Parathyroid adenoma (tissue), 2 donors: ENCODE results near the gene ARFGEF2.

ENCODE experiments used
- H2AFZ ChIP-seq: fragments of 300-600 bp; sonication (generic); one replicate; pipeline ENCODE4 v1.7.0; 2017; ENCODE audit warnings: antibody characterized with exemption, mild to moderate bottlenecking
- H3K27ac ChIP-seq: fragments of 300-600 bp; sonication (generic); one replicate; pipeline ENCODE4 v1.7.0; 2017
- H3K27me3 ChIP-seq: fragments of 300-600 bp; sonication (generic); one replicate; pipeline ENCODE4 v1.7.0; 2017; ENCODE audit warnings: low read length; ENCODE audit not compliant: control insufficient read depth, insufficient read depth
- H3K36me3 ChIP-seq: fragments of 300-600 bp; sonication (generic); one replicate; pipeline ENCODE4 v1.7.0; 2017; ENCODE audit warnings: low read length; ENCODE audit not compliant: control insufficient read depth, insufficient read depth
- H3K4me1 ChIP-seq: fragments of 300-600 bp; sonication (generic); one replicate; pipeline ENCODE4 v1.7.0; 2017; ENCODE audit warnings: control low read depth
- H3K4me2 ChIP-seq: fragments of 300-600 bp; sonication (generic); one replicate; pipeline ENCODE4 v1.7.0; 2017; ENCODE audit warnings: low read length
- H3K4me3 ChIP-seq: fragments of 300-600 bp; sonication (generic); one replicate; pipeline ENCODE4 v1.7.0; 2017; ENCODE audit warnings: low read depth, low read length
- H3K79me2 ChIP-seq: fragments of 300-600 bp; sonication (generic); one replicate; pipeline ENCODE4 v1.7.0; 2017; ENCODE audit warnings: control low read depth
- H3K9ac ChIP-seq: fragments of 300-600 bp; sonication (generic); one replicate; pipeline ENCODE4 v1.7.0; 2017; ENCODE audit warnings: mild to moderate bottlenecking
- H3K9me3 ChIP-seq: fragments of 300-600 bp; sonication (generic); one replicate; pipeline ENCODE4 v1.7.0; 2017; ENCODE audit warnings: low read length; ENCODE audit not compliant: control insufficient read depth
- TF ChIP-seq, protein P1 (sequence below): fragments of 300-600 bp; sonication (generic); IDR thresholded peaks from one replicate; pipeline ENCODE4 v1.7.0; 2017; ENCODE audit warnings: antibody characterized with exemption, mild to moderate bottlenecking
- donor health status: primary hyperparathyroidism.

The ARFGEF2 gene

DNA sequence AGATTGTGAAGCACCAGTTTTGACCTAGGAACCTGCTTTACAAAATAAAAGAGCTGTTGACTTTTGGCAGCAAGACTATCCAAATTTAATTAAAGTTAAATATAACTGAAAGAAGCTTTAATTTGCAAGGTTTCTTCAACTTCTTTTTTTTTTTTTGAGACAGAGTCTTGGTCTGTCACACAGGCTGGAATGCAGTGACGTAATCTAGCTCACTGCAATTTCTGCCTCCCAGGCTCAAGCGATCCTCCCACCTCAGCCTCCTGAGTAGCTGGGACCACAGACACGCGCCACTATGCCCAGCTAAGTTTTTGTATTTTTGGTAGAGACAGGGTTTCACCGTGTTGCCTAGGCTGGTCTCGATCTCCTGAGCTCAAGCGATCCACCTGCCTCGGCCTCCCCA, 110.9 kb downstream of the ARFGEF2 start:
- Histone ChIP-seq H3K9ac (no peak overlapping the region), H3K27ac (no peak overlapping the region), H3K79me2 (no peaks in the 10 kb centered on the region), H2AFZ (no peak overlapping the region), H3K9me3 (no peaks in the 10 kb centered on the region), H3K4me2 (no peak overlapping the region), H3K4me3 (no peak overlapping the region), H3K27me3 (no peaks in the 10 kb centered on the region), H3K4me1 (no peaks in the 10 kb centered on the region), H3K36me3 (no peaks in the 10 kb centered on the region)
- TF ChIP-seq, protein P1, sequence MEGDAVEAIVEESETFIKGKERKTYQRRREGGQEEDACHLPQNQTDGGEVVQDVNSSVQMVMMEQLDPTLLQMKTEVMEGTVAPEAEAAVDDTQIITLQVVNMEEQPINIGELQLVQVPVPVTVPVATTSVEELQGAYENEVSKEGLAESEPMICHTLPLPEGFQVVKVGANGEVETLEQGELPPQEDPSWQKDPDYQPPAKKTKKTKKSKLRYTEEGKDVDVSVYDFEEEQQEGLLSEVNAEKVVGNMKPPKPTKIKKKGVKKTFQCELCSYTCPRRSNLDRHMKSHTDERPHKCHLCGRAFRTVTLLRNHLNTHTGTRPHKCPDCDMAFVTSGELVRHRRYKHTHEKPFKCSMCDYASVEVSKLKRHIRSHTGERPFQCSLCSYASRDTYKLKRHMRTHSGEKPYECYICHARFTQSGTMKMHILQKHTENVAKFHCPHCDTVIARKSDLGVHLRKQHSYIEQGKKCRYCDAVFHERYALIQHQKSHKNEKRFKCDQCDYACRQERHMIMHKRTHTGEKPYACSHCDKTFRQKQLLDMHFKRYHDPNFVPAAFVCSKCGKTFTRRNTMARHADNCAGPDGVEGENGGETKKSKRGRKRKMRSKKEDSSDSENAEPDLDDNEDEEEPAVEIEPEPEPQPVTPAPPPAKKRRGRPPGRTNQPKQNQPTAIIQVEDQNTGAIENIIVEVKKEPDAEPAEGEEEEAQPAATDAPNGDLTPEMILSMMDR = no peak

DNA sequence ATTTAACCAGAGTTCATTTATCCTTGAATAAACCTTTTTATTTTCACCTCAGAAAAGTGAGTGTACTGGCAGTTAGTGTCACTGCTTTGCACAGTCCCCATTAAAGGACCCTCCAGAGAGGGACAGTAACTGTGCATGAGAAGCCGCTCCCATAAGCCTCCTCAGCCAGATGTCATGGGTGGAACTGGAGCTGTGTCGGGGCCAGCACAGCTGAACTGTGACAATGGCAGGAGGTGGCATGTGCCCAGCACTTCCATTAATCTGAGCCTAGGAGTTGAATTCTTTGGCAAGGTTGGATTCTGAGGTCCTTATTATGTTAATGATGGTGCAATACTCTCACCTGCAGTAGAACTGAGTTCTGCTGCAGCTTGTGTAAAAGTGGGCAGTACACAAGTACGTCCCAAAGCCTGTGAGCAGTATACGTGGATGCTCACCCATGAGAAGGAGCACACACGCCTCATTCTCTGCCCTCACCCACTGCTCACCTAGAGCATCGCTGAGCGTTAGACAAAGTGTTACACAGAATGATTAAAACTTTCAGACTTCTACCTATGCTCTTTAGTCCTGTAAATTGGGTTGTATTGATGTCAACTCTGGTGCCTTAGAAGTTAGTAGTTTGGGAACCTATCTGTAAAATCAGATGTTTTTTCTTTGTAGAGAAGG, 112.7 kb downstream of the ARFGEF2 start:
- Histone ChIP-seq H3K4me3 (no peak overlapping the region), H3K27me3 (no peaks in the 10 kb centered on the region), H3K36me3 (no peaks in the 10 kb centered on the region), H3K9me3 (no peaks in the 10 kb centered on the region), H3K9ac (no peak overlapping the region), H3K4me1 (no peaks in the 10 kb centered on the region), H3K79me2 (no peaks in the 10 kb centered on the region), H3K4me2 (no peak overlapping the region), H3K27ac (no peak overlapping the region), H2AFZ (no peak overlapping the region)
- TF ChIP-seq, protein P1 = no peak

DNA sequence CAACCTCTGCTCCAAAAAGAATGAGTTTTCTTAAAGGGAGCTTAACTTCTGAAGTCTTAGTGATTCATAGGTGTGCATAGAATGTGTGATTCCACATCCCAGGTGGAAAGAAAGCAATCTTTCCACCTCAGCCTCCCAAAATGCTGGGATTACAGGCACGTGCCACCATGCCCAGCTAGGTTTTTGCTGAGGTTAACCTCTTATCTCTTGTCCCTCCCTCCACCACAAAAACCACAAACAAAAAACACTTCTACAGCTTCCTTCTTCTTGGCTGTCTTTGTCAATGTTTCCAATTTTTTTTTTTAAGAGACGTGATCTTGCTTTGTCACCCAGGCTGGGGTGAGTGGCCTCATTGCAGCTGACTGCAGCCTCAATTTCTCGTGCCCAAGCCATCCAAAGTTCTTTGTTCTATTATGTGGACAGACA, 116.5 kb downstream of the ARFGEF2 start:
- Histone ChIP-seq H3K4me1 (no peaks in the 10 kb centered on the region), H3K4me3 (no peak overlapping the region), H3K9me3 (no peaks in the 10 kb centered on the region), H3K4me2 (no peak overlapping the region), H2AFZ (no peak overlapping the region), H3K27ac (no peak overlapping the region), H3K79me2 (no peaks in the 10 kb centered on the region), H3K9ac (no peak overlapping the region), H3K36me3 (no peaks in the 10 kb centered on the region), H3K27me3 (no peaks in the 10 kb centered on the region)
- TF ChIP-seq, protein P1 = no peak

DNA sequence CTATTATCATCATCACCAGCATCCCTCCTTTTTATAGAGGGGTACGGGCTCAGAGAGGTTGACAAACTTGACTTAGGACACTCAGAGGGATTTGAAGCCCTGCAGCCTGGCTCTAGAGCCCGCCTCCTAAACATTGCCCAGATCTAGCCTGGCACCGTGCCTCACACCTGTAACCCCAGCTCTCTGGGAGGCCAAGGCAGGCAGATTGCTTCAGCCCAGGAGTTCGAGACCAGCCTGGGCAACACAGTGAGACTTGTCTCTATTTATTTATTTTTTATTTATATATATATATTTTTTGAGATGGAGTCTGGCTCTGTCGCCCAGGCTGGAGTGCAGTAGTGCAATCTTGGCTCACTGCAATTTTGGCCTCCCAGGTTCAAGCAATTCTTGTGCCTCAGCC, 118.3 kb downstream of the ARFGEF2 start:
- no peaks in the 10 kb centered on the region for H3K36me3 ChIP-seq
- no peaks in the 10 kb centered on the region for H3K27me3 ChIP-seq

More for the DNA sequence above, 118.3 kb downstream of the ARFGEF2 start:
- H3K79me2 ChIP-seq = no peaks in the 10 kb centered on the region
- no peak overlapping the region for H3K27ac ChIP-seq
- no peak overlapping the region for H3K4me3 ChIP-seq
- TF ChIP-seq, protein P1 = no peak
- no peak overlapping the region for H3K9ac ChIP-seq
- H3K9me3 ChIP-seq = no peaks in the 10 kb centered on the region
- no peak overlapping the region for H3K4me2 ChIP-seq
- no peaks in the 10 kb centered on the region for H3K4me1 ChIP-seq
- H2AFZ ChIP-seq = no peak overlapping the region
